SK-N-SH (cell line): ENCODE measurements around the gene KCNK17.

Experiments used
- CTCF ChIP-seq: fragments of 200-600 bp; sonication (generic); IDR thresholded peaks from 2 replicates; pipeline ENCODE4 v1.6.1; 2017; ENCODE audit warnings: antibody characterized with exemption, mild to moderate bottlenecking, moderate library complexity
- GABPA ChIP-seq: IDR thresholded peaks from 2 replicates; pipeline ENCODE4 v1.4.0; 2012; ENCODE audit warnings: low read depth, mild to moderate bottlenecking
- MXI1 ChIP-seq: IDR thresholded peaks from 2 replicates; pipeline ENCODE4 v1.6.1; 2012; ENCODE audit warnings: mild to moderate bottlenecking, low read depth, low read length, improper control_type of control experiment
- REST ChIP-seq: IDR thresholded peaks from 2 replicates; pipeline ENCODE4 v1.6.1; 2012; ENCODE audit warnings: mild to moderate bottlenecking, low read depth, low read length, moderate library complexity

GRCh38 chr6:39287601-39288000 is 26.6 kb downstream of the KCNK17 start:
- TF ChIP-seq CTCF (no peak), REST (no peak), MXI1 (no peak), GABPA (no peak)
